CD8-positive, alpha-beta memory T cell (primary cell): ENCODE data around the gene PFKP. TPM values are rescaled to one million over a fixed set of nuclear protein-coding genes. Genes with fewer than 3 reads are reported as not detected.
"Not testable (repeated sequence)": the region's sequence is repeated elsewhere in the genome, so short reads cannot be mapped to it uniquely, and the experiment has no call there.

Experiments
- CTCF ChIA-PET: fragments of 350-600 bp; sonication (Branson Sonifier 250); formaldehyde crosslinking; loops from one replicate; lab custom pipeline; 2021; ENCODE audit warnings: antibody characterized with exemption; lab: Charles Lee
- POLR2A ChIA-PET: fragments of 350-600 bp; sonication (Branson Sonifier 250); formaldehyde crosslinking; loops from one replicate; lab custom pipeline; 2021; ENCODE audit warnings: antibody characterized with exemption; lab: Charles Lee
- DNase-seq, 5 donors: peaks; one replicate each; pipeline versions ENCODE4 v3.0.0 to v3.0.0-alpha.2; 2020 to 2022; ENCODE audit warnings: mixed read lengths in 1 of 5
- H3K27ac ChIP-seq: one replicate; pipeline ENCODE4 v1.7.0; 2013; ENCODE audit warnings: low read depth, mild to moderate bottlenecking, low read length, moderate library complexity
- H3K27me3 ChIP-seq: 2 replicates; pipeline ENCODE4 v1.7.0; 2013; ENCODE audit warnings: low read length, mild to moderate bottlenecking; ENCODE audit not compliant: insufficient read depth, poor library complexity, severe bottlenecking
- H3K36me3 ChIP-seq: 2 replicates; pipeline ENCODE4 v1.7.0; 2013; ENCODE audit warnings: mild to moderate bottlenecking, low read length, moderate library complexity; ENCODE audit not compliant: insufficient read depth
- H3K4me1 ChIP-seq: 2 replicates; pipeline ENCODE4 v1.7.0; 2013; ENCODE audit warnings: mild to moderate bottlenecking, low read length, moderate library complexity; ENCODE audit not compliant: insufficient read depth
- H3K4me3 ChIP-seq: 2 replicates; pipeline ENCODE4 v1.7.0; 2013; ENCODE audit warnings: mild to moderate bottlenecking, low read length
- H3K9me3 ChIP-seq: 2 replicates; pipeline ENCODE4 v1.7.0; 2013; ENCODE audit warnings: mild to moderate bottlenecking, low read length
- H3K27ac Mint-ChIP-seq, 8 donors: one replicate each; pipeline ENCODE4 v1.8.0; 2020 to 2021; ENCODE audit warnings: mixed read lengths in 8 of 8, mild to moderate bottlenecking in 6 of 8, inconsistent platforms in 3 of 8, moderate library complexity in 3 of 8
- H3K27me3 Mint-ChIP-seq, 2 donors: one replicate each; pipeline ENCODE4 v1.8.0; 2020 to 2021; ENCODE audit warnings: mixed read lengths in 2 of 2, mild to moderate bottlenecking in 1 of 2, moderate library complexity in 1 of 2
- H3K36me3 Mint-ChIP-seq, 3 donors: one replicate each; pipeline ENCODE4 v1.8.0; 2020 to 2021; ENCODE audit warnings: mixed read lengths in 3 of 3, inconsistent platforms in 1 of 3, mild to moderate bottlenecking in 1 of 3
- H3K4me1 Mint-ChIP-seq, 3 donors: one replicate each; pipeline ENCODE4 v1.8.0; 2020 to 2021; ENCODE audit warnings: mixed read lengths in 3 of 3, inconsistent platforms in 1 of 3, mild to moderate bottlenecking in 1 of 3
- H3K4me3 Mint-ChIP-seq, 7 donors: one replicate each; pipeline ENCODE4 v1.8.0; 2020 to 2021; ENCODE audit warnings: mixed read lengths in 7 of 7, mild to moderate bottlenecking in 6 of 7, moderate library complexity in 4 of 7, inconsistent platforms in 2 of 7
- H3K9me3 Mint-ChIP-seq, 5 donors: one replicate each; pipeline ENCODE4 v1.8.0; 2020 to 2022; ENCODE audit warnings: mixed read lengths in 5 of 5, mild to moderate bottlenecking in 3 of 5, moderate library complexity in 2 of 5, inconsistent platforms in 1 of 5
- polyA plus RNA-seq: library from polyadenylated mRNA; unstranded; fragments of 300-500 nt; fragmentation: Illumina TruSeq; gene quantifications from one replicate; pipeline ENCODE4 v1.2.3, GENCODE V29; 2021
- total RNA-seq, 2 experiments: library from RNA; stranded (reverse); gene quantifications; one replicate each; pipeline ENCODE4 v1.2.3, GENCODE V29; 2021

The PFKP gene
- total and polyA plus RNA-seq, 3 experiments from 2014 or later: 61.6 to 187 (median 180) TPM

DNA sequence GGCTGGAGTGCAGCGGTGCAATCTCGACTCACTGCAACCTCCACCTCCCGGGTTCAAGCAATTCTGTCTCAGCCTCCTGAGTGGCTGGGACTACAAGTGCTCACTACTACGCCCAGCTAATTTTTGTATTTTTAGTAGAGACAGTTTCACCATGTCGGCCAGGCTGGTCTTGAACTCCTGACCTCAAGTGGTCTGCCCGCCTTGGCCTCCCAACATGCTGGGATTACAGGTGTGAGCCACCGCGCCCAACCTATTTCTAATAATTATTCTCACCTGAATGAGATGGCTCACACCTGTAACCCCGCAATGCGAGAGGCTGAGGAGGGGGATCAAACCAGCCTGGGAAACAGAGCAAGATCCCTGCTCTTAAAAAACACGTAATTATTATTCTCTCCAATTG lies 104.1 kb downstream of the PFKP start:
- H3K9me3 Mint-ChIP-seq, H3K27me3 ChIP-seq, H3K27me3 Mint-ChIP-seq, CTCF ChIA-PET, H3K9me3 ChIP-seq, H3K27ac ChIP-seq, POLR2A ChIA-PET, DNase-seq: not testable (repeated sequence)
- peak overlapping the region; percentile 76 to 91 (median 87) for H3K4me3 Mint-ChIP-seq
- H3K27ac Mint-ChIP-seq: peak overlapping the region in 6 of 8 donors; percentile 17 to 96 (median 86)
- Histone ChIP-seq H3K36me3 (peaks cover 33% of the 10 kb centered on the region), H3K4me3 (peak overlapping the region; percentile 86), H3K4me1 (peaks cover 11% of the 10 kb centered on the region)
- peaks cover 10 to 37% (median 26%) of the 10 kb centered on the region in 3 donors for H3K4me1 Mint-ChIP-seq
- peaks cover 0 to 44% (median 10%) of the 10 kb centered on the region in 3 donors for H3K36me3 Mint-ChIP-seq

DNA sequence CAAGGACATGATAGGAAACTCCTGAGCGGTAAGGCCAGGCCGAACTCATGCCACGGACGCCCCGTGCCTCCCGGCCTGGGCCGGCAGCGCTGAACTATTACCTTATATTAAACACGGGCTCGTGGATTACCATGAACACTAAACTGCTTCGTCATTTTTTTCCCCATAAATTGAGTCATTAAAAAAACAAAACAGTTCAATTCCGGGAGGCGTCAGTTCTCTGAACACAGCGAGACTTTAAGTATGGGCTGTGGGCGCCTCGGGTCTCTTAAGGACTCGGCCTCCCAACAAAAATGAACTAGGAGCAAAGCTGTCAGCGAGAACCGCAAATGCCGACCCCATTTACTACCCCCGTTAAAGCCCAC lies 104.7 kb downstream of the PFKP start:
- Histone ChIP-seq H3K4me3 (peak overlapping the region; percentile 86), H3K4me1 (peaks cover 11% of the 10 kb centered on the region), H3K36me3 (peaks cover 27% of the 10 kb centered on the region), H3K27me3 (no peaks in the 10 kb centered on the region), H3K27ac (peak overlapping the region; percentile 90), H3K9me3 (no peaks in the 10 kb centered on the region)
- POLR2A ChIA-PET: interaction anchor here (1.2 kb wide), 1 partner anchor 613 kb away, joined by 5 read pairs; the partner anchor contains the start of gene KLF6
- peak overlapping the region; percentile 67 to 91 (median 87) for H3K4me3 Mint-ChIP-seq
- peaks cover 10 to 37% (median 26%) of the 10 kb centered on the region in 3 donors for H3K4me1 Mint-ChIP-seq
- H3K27ac Mint-ChIP-seq: peak overlapping the region; percentile 38 to 96 (median 89)
- H3K9me3 Mint-ChIP-seq: no peaks in the 10 kb centered on the region
- H3K27me3 Mint-ChIP-seq: peaks cover 0 to 3% of the 10 kb centered on the region in 2 donors
- peaks cover 0 to 38% (median 5%) of the 10 kb centered on the region in 3 donors for H3K36me3 Mint-ChIP-seq
- no peak for DNase-seq
- CTCF ChIA-PET: interaction anchor here (1.0 to 1.6 kb wide), 2 partner anchors 22 to 28 kb away, joined by 3 to 4 read pairs; no protein-coding TSS in a partner anchor

DNA sequence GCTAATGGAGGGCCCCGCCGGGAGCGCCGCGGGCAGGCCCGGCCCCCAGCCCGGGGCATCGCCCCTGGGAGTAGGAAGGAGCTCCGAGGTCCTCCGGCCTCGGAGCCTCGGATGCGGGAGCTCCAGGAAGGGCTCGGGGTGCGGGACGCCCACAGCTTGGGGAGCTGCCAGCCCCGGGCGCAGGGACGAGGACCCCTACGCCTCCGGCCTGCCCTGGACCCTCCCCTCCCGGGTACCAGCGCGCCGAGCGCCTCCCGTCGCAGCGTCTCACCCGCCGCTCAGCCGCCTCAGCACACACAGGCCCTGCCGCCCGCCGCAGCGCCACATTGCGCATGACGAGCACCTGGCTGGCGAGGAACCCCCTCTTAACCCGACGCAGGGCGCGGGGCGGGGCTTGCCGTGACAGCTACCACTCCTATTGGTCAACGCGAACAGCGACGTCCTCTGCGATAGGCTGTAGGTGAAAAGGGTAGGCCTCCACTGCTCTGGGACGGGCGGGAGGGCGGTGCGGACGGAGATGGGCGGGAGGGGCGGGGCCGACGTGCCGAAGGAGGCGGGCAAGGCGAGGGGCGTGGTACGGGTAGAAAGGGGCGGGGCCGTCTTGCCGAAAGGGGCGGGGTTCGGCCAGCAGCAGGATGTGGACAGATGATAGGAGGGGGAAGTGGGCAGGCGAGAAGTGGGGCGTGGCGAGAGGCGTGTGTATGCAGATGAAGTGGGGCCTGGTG lies 105.3 kb downstream of the PFKP start, which contains the start of gene PITRM1:
TSS of gene PITRM1 (minus strand) at position 337 of the 725 bp plus-strand sequence. CDS start at position 327, 10 bp downstream.
- CTCF ChIA-PET: interaction anchor here (0.7 to 1.6 kb wide), 3 partner anchors 21 to 28 kb away, joined by 3 to 4 read pairs (median 3); no protein-coding TSS in a partner anchor
- Mint-ChIP-seq H3K4me1 (peaks cover 10 to 37% (median 26%) of the 10 kb centered on the region in 3 donors), H3K36me3 (peaks cover 0 to 33% (median 4%) of the 10 kb centered on the region in 3 donors), H3K27me3 (peaks cover 0 to 3% of the 10 kb centered on the region in 2 donors), H3K27ac (peak within 1 kb of the TSS; percentile 38 to 96 (median 90)), H3K9me3 (no peaks in the 10 kb centered on the region), H3K4me3 (peak within 1 kb of the TSS; percentile 67 to 91 (median 87))
- peaks cover 11% of the 10 kb centered on the region for H3K4me1 ChIP-seq
- DNase-seq: peak; percentile 98 to 100 (median 99)
- POLR2A ChIA-PET: interaction anchor here (0.7 to 1.2 kb wide), 2 partner anchors 613 to 655 kb away, joined by 5 read pairs; partner anchors contain the start of gene KLF6
- H3K27ac ChIP-seq: peak within 1 kb of the TSS; percentile 90
- H3K4me3 ChIP-seq: peak within 1 kb of the TSS; percentile 86
- no peaks in the 10 kb centered on the region for H3K9me3 ChIP-seq
- peaks cover 23% of the 10 kb centered on the region for H3K36me3 ChIP-seq
- no peaks in the 10 kb centered on the region for H3K27me3 ChIP-seq

DNA sequence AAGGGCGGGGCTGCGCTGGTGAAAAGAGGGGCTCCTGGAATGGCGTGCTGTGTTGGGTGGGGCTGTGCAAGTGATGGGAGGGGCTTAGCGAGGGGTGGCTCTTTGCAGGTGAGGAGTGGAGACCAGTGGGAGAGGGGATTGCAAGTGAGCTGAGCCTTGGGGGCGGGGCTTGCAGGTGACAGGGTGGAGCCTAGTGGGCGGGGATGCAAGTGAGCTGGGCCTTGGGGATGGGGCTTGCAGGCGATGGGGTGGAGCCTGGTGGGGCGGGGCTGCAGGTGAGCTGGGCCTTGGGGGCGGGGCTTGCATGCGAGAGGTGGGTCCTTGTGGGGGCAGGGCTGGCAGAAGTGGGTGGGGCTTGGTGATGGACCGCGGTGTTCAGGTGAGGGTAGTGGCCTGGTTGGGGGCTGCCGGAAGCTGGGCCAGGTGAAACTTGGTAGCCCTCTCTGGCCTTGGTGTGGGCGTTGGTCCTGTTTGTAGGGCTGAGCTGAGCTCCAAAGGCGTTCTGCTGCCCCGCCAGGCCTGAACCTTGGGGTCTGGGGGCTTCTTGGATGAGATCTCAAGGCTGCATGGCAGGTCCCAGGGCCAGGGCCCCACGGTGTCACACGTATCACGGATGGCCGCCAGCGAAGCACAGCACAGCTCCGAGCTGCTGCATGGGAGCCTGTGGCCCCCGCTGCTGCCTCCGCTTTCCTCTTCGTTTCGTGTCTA lies 106.0 kb downstream of the PFKP start:
- no peaks in the 10 kb centered on the region for H3K9me3 Mint-ChIP-seq
- CTCF ChIA-PET: interaction anchor here (0.7 to 1.6 kb wide), 2 partner anchors 20 to 24 kb away, joined by 3 to 4 read pairs; no protein-coding TSS in a partner anchor

DNA sequence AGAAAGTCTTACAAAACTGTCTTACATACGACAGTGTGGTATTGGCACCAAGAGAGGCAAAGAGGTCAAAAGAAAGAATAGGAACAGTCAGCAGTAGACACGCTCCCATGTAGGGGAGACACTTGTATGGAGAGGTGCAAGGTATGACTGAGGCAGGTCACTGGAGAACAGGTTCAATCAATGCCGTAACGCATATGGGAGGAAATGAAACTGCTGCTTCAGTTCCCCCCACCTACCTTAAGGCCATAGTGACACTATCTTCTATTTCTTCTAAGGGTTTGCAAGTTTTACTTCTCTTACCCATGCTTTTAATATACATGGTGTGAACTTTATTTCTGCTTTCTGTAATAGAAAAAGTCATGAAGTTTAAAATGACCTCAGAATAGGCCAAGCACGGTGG lies 110.7 kb downstream of the PFKP start:
- H3K4me3 ChIP-seq: no peak overlapping the region
- no peak overlapping the region for H3K27ac Mint-ChIP-seq
- H3K4me1 ChIP-seq: no peaks in the 10 kb centered on the region
- no peaks in the 10 kb centered on the region for H3K36me3 Mint-ChIP-seq
- DNase-seq: no peak
- no peak overlapping the region for H3K27ac ChIP-seq
- ChIA-PET CTCF (no interaction called here), POLR2A (no interaction called here)
- H3K4me3 Mint-ChIP-seq: no peak overlapping the region
- no peaks in the 10 kb centered on the region for H3K9me3 ChIP-seq
- H3K27me3 Mint-ChIP-seq: peaks cover 10 to 25% of the 10 kb centered on the region in 2 donors
- H3K4me1 Mint-ChIP-seq: peaks cover under 1 to 2% (median 2%) of the 10 kb centered on the region in 3 donors
- no peaks in the 10 kb centered on the region for H3K36me3 ChIP-seq
- no peaks in the 10 kb centered on the region for H3K27me3 ChIP-seq
- H3K9me3 Mint-ChIP-seq: no peaks in the 10 kb centered on the region

More for the DNA sequence above, 106.0 kb downstream of the PFKP start:
- Histone ChIP-seq H3K4me3 (peak overlapping the region; percentile 74), H3K27me3 (no peaks in the 10 kb centered on the region), H3K27ac (peak overlapping the region; percentile 31), H3K4me1 (peaks cover 11% of the 10 kb centered on the region), H3K9me3 (no peaks in the 10 kb centered on the region), H3K36me3 (peaks cover 16% of the 10 kb centered on the region)
- Mint-ChIP-seq H3K36me3 (peaks cover 0 to 27% (median 4%) of the 10 kb centered on the region in 3 donors), H3K27ac (peak overlapping the region; percentile 17 to 95 (median 88)), H3K4me3 (peak overlapping the region; percentile 67 to 91 (median 83)), H3K4me1 (peaks cover 10 to 37% (median 26%) of the 10 kb centered on the region in 3 donors), H3K27me3 (peaks cover 0 to 3% of the 10 kb centered on the region in 2 donors)
- DNase-seq: no peak
- POLR2A ChIA-PET: interaction anchor here (0.7 to 1.2 kb wide), 2 partner anchors 612 to 654 kb away, joined by 5 read pairs; partner anchors contain the start of gene KLF6

DNA sequence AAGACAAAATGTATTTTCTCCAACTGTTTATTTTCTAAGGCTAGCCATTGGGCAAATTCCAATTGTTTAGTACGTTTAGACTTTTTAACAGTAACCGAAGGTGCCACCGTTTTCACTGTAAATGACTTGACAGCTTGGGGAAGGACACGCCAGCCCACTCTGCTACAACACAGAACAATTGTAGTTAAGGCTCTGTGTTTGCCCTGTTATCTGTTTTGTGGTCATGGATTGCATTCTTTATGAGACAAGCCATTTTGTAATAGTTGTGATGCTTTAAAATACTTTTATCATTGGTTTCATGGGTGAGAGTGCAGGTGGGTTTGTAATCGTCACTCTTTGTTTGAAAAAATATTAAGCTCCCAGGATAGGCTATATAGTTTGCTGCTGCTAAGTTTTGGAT lies 111.8 kb downstream of the PFKP start:
- no peak overlapping the region for H3K27ac ChIP-seq
- H3K9me3 Mint-ChIP-seq: no peaks in the 10 kb centered on the region
- DNase-seq: no peak
- H3K27me3 Mint-ChIP-seq: peaks cover 14 to 29% of the 10 kb centered on the region in 2 donors
- no peak overlapping the region for H3K4me3 Mint-ChIP-seq
- no peaks in the 10 kb centered on the region for H3K27me3 ChIP-seq
- H3K36me3 ChIP-seq: no peaks in the 10 kb centered on the region
- no peaks in the 10 kb centered on the region for H3K4me1 Mint-ChIP-seq
- no peaks in the 10 kb centered on the region for H3K36me3 Mint-ChIP-seq
- POLR2A ChIA-PET: no interaction called here
- H3K9me3 ChIP-seq: no peaks in the 10 kb centered on the region
- H3K4me1 ChIP-seq: no peaks in the 10 kb centered on the region
- CTCF ChIA-PET: no interaction called here
- H3K4me3 ChIP-seq: no peak overlapping the region
- peak overlapping the region in 1 of 8 donors; percentile 30 for H3K27ac Mint-ChIP-seq

DNA sequence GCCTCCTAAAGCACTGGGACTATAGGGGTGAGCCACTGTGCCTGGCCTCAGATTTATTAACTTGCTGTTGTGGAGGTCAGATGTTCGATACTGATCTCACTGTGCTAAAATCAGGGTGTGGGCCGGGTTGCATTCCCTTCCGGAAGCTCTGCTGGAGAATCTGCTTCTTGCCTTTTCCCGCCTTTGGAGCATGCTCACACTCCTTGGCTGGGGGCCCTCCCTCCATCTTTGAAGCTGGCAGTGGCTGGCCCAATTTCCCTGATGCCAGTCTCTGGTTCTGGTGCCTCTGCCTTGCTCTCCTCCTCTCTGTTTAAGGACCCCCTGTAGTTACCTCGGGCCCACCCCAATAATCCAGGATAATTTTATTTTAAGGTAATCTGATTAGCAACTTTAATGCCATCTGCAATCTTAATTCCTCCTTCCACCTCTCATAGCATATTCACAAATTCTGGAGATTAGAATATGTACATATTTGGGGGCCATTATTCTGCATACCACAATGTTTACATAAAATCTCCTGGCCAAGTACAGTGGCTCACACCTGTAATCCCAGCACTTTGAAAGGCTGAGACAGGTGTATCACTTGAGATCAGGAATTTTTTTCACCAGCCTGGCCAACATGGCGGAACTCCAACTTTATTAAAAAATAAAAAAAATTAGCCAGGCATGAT lies 113.1 kb downstream of the PFKP start:
- H3K27me3 ChIP-seq: no peaks in the 10 kb centered on the region
- no peak for DNase-seq
- H3K4me1 ChIP-seq: no peaks in the 10 kb centered on the region
- no peaks in the 10 kb centered on the region for H3K36me3 Mint-ChIP-seq
- no peaks in the 10 kb centered on the region for H3K36me3 ChIP-seq
- no peak overlapping the region for H3K27ac ChIP-seq
- H3K27ac Mint-ChIP-seq: no peak overlapping the region
- no peaks in the 10 kb centered on the region for H3K9me3 ChIP-seq
- POLR2A ChIA-PET: no interaction called here
- no peaks in the 10 kb centered on the region for H3K4me1 Mint-ChIP-seq
- H3K4me3 Mint-ChIP-seq: no peak overlapping the region
- H3K9me3 Mint-ChIP-seq: no peaks in the 10 kb centered on the region
- no peak overlapping the region for H3K4me3 ChIP-seq
- CTCF ChIA-PET: interaction anchor here (0.9 kb wide), 1 partner anchor 12 kb away, joined by 3 read pairs; no protein-coding TSS in a partner anchor
- H3K27me3 Mint-ChIP-seq: peaks cover 14 to 29% of the 10 kb centered on the region in 2 donors
